GM12801 (cell line): ENCODE data around the gene CFAP100.

Experiments
- CTCF ChIP-seq: IDR thresholded peaks from one replicate; pipeline ENCODE4 v1.5.1; 2011; ENCODE audit warnings: control low read depth; ENCODE audit not compliant: insufficient read length; ENCODE audit errors: extremely low read depth

The CFAP100 gene

GRCh38 chr3:126459111-126459762, 64.5 kb downstream of the CFAP100 start:
- no peak for TF ChIP-seq CTCF

- TF ChIP-seq CTCF = no peak
Measured at GRCh38 chr3:126459763-126460127, 65.0 kb downstream of the CFAP100 start.

GRCh38 chr3:126460381-126460780, 65.7 kb downstream of the CFAP100 start:
- TF ChIP-seq CTCF = no peak

GRCh38 chr3:126461450-126462070, 66.9 kb downstream of the CFAP100 start:
- no peak for TF ChIP-seq CTCF

- TF ChIP-seq CTCF = no peak
Measured at GRCh38 chr3:126463521-126463920, 68.8 kb downstream of the CFAP100 start.

- no peak for TF ChIP-seq CTCF
Measured at GRCh38 chr3:126464093-126464492, 69.4 kb downstream of the CFAP100 start.

- no peak for TF ChIP-seq CTCF
Measured at GRCh38 chr3:126464494-126464893, 69.8 kb downstream of the CFAP100 start.
